ENCODE measurements around the gene FGB. TPM values are rescaled to one million over a fixed set of nuclear protein-coding genes. Genes with fewer than 3 reads are reported as not detected.

Gene FGB
- total RNA-seq, 4 donors from 2014 or later = not detected

- Histone ChIP-seq H3K9me3 (no peaks in the 10 kb centered on the region), H3K27ac (replicated peaks in 1 of 4) (no peak overlapping the region), H3K4me1 (no peaks in the 10 kb centered on the region), H3K27me3 (no peaks in the 10 kb centered on the region), H3K36me3 (no peaks in the 10 kb centered on the region), H3K4me3 (no peak overlapping the region)
- intact Hi-C loops (cut with DNase I) = no loop called here
- no peak for DNase-seq (ENCODE audit: extremely low spot score)
- TF ChIP-seq POLR2A (IDR thresholded peaks at IDR 0.05; ENCODE audit: low read depth) (no peak), POLR2AphosphoS5 (IDR thresholded peaks at IDR 0.05) (no peak), EP300 (IDR thresholded peaks at IDR 0.05) (no peak), CTCF (IDR thresholded peaks at IDR 0.05) (no peak)
- WGBS = 50% methylated on average over 1 of the region's 1 CpG
These were observed 39.7 kb downstream of the FGB start for GRCh38 chr4:154602404-154603020.

- no peak for DNase-seq (ENCODE audit: extremely low spot score)
- H3K4me3 ChIP-seq = no peak overlapping the region
- TF ChIP-seq POLR2A (IDR thresholded peaks at IDR 0.05; ENCODE audit: low read depth) = no peak
- TF ChIP-seq POLR2AphosphoS5 (IDR thresholded peaks at IDR 0.05) = no peak
- TF ChIP-seq EP300 (IDR thresholded peaks at IDR 0.05) = no peak
- TF ChIP-seq CTCF (IDR thresholded peaks at IDR 0.05) = no peak
- intact Hi-C loops (cut with DNase I) = no loop called here
- no peak overlapping the region for H3K27ac ChIP-seq (replicated peaks in 1 of 4)
- 88% methylated on average over 6 of the region's 6 CpGs for WGBS
- no peaks in the 10 kb centered on the region for H3K9me3 ChIP-seq
- no peaks in the 10 kb centered on the region for H3K36me3 ChIP-seq
- no peaks in the 10 kb centered on the region for H3K4me1 ChIP-seq
- H3K27me3 ChIP-seq = peaks cover 0 to 2% (median 0%) of the 10 kb centered on the region in 4 donors
These were observed 40.5 kb downstream of the FGB start for GRCh38 chr4:154603033-154603943.

GRCh38 chr4:154604696-154605200, 41.9 kb downstream of the FGB start:
- H3K4me3 ChIP-seq = no peak overlapping the region

More at GRCh38 chr4:154604696-154605200, 41.9 kb downstream of the FGB start:
- H3K36me3 ChIP-seq = no peaks in the 10 kb centered on the region
- intact Hi-C loops (cut with DNase I) = no loop called here
- WGBS = 89% methylated on average over 4 of the region's 4 CpGs
- H3K27me3 ChIP-seq = peaks cover 0 to 8% (median 0%) of the 10 kb centered on the region in 4 donors
- no peak for DNase-seq (ENCODE audit: extremely low spot score)
- H3K4me1 ChIP-seq = no peaks in the 10 kb centered on the region
- TF ChIP-seq POLR2A (IDR thresholded peaks at IDR 0.05; ENCODE audit: low read depth) (no peak), EP300 (IDR thresholded peaks at IDR 0.05) (no peak), POLR2AphosphoS5 (IDR thresholded peaks at IDR 0.05) (no peak), CTCF (IDR thresholded peaks at IDR 0.05) (no peak)
- H3K9me3 ChIP-seq = no peaks in the 10 kb centered on the region
- no peak overlapping the region for H3K27ac ChIP-seq (replicated peaks in 1 of 4)

All from esophagus muscularis mucosa (tissue), 4 donors.